Liver (tissue), 9 donors: ENCODE measurements around the gene PLEKHA5. TPM values are rescaled to one million over a fixed set of nuclear protein-coding genes. Genes with fewer than 3 reads are reported as not detected.
"Not testable (repeated sequence)": the region's sequence is repeated elsewhere in the genome, so short reads cannot be mapped to it uniquely, and the experiment has no call there.

ENCODE experiments used
- DNase-seq: peaks from one replicate; pipeline ENCODE4 v3.0.0-alpha.2; 2017; ENCODE audit warnings: low spot score
- H3K27ac ChIP-seq, 2 donors: one replicate each; pipeline ENCODE4 v1.7.0; 2013; ENCODE audit warnings: inconsistent platforms in 2 of 2, low read length in 2 of 2, control low read depth in 1 of 2, low read depth in 1 of 2, mild to moderate bottlenecking in 1 of 2
- H3K27me3 ChIP-seq, 4 donors: one replicate each; pipeline versions ENCODE4 v1.6.1 to v1.7.0; 2013; ENCODE audit warnings: low read length in 3 of 4, inconsistent platforms in 1 of 4, mild to moderate bottlenecking in 1 of 4, moderate library complexity in 1 of 4; ENCODE audit not compliant: control insufficient read depth in 4 of 4, insufficient read depth in 4 of 4
- H3K36me3 ChIP-seq, 4 donors: one replicate each; pipeline versions ENCODE4 v1.6.1 to v1.7.0; 2013; ENCODE audit warnings: low read length in 3 of 4, mild to moderate bottlenecking in 3 of 4, low read depth in 1 of 4, moderate library complexity in 1 of 4; ENCODE audit not compliant: control insufficient read depth in 4 of 4, insufficient read depth in 3 of 4
- H3K4me1 ChIP-seq, 4 donors: one replicate each; pipeline versions ENCODE4 v1.6.1 to v1.7.0; 2013; ENCODE audit warnings: low read length in 3 of 4, mild to moderate bottlenecking in 3 of 4, moderate library complexity in 1 of 4; ENCODE audit not compliant: control insufficient read depth in 4 of 4, insufficient read depth in 4 of 4
- H3K4me3 ChIP-seq, 3 donors: one replicate each; pipeline versions ENCODE4 v1.6.1 to v1.7.0; 2013; ENCODE audit warnings: low read length in 3 of 3, control low read depth in 1 of 3, low read depth in 1 of 3, mild to moderate bottlenecking in 1 of 3
- H3K9ac ChIP-seq, 2 donors: one replicate each; pipeline ENCODE4 v1.7.0; 2013; ENCODE audit warnings: low read length in 2 of 2, mild to moderate bottlenecking in 2 of 2, moderate library complexity in 2 of 2, control low read depth in 1 of 2, low read depth in 1 of 2
- H3K9me3 ChIP-seq, 4 donors: one replicate each; pipeline versions ENCODE4 v1.6.1 to v1.7.0; 2013; ENCODE audit warnings: low read length in 3 of 4; ENCODE audit not compliant: control insufficient read depth in 4 of 4
- RXRA ChIP-seq, 2 donors: IDR thresholded peaks; 2 replicates each; pipeline ENCODE4 v1.6.1; 2017 to 2018; ENCODE audit warnings: antibody characterized with exemption in 2 of 2, mild to moderate bottlenecking in 1 of 2
- TAF1 ChIP-seq: conservative IDR thresholded peaks from 2 replicates; pipeline ENCODE4 v1.6.1; 2016; ENCODE audit warnings: antibody characterized with exemption, mild to moderate bottlenecking
- WGBS: extraction: QIAGEN DNeasy Blood & Tissue Kit; methylation state at CpG from one replicate; pipeline ENCODE4 v1.1.7; 2013; 5-methylcytosine and 5-hydroxymethylcytosine counted together
- polyA plus RNA-seq, 2 donors: library from polyadenylated mRNA; stranded (reverse) in 1 of 2; unstranded in 1 of 2; fragments of 200-250 nt in 1 of 2; fragments of >200 nt in 1 of 2; fragmentation: Nextera tagmentation in 1 of 2; extraction: Ambion mirVana in 1 of 2; gene quantifications; one replicate each; pipeline versions ENCODE4 v1.2.1 to v1.2.3, GENCODE V29; 2013 to 2015
- total RNA-seq, 2 donors: library from RNA; depleted of rRNA; stranded (reverse); fragments of >200 nt; gene quantifications; one replicate each; pipeline ENCODE4 v1.2.3, GENCODE V29; 2014
- TF ChIP-seq, protein P1 (sequence below): IDR thresholded peaks from 2 replicates; pipeline ENCODE4 v1.6.1; 2016; ENCODE audit warnings: antibody characterized with exemption
- TF ChIP-seq, protein P2 (sequence below): IDR thresholded peaks from 2 replicates; pipeline ENCODE4 v1.6.1; 2016; ENCODE audit warnings: antibody characterized with exemption
- TF ChIP-seq, protein P3 (sequence below): fragments of 150-350 bp; IDR thresholded peaks from 2 replicates; pipeline ENCODE4 v1.5.1; 2017; ENCODE audit warnings: improper control_type of control experiment, low read depth, low read length; ENCODE audit not compliant: missing input control
- donor health status: healthy.
- donor health status: healthy.
- donor health status: healthy.
- donor health status: healthy.
- donor health status: healthy.

Gene PLEKHA5
- total and polyA plus RNA-seq, 4 donors = 4.6 to 25.5 (median 16.8) TPM

DNA sequence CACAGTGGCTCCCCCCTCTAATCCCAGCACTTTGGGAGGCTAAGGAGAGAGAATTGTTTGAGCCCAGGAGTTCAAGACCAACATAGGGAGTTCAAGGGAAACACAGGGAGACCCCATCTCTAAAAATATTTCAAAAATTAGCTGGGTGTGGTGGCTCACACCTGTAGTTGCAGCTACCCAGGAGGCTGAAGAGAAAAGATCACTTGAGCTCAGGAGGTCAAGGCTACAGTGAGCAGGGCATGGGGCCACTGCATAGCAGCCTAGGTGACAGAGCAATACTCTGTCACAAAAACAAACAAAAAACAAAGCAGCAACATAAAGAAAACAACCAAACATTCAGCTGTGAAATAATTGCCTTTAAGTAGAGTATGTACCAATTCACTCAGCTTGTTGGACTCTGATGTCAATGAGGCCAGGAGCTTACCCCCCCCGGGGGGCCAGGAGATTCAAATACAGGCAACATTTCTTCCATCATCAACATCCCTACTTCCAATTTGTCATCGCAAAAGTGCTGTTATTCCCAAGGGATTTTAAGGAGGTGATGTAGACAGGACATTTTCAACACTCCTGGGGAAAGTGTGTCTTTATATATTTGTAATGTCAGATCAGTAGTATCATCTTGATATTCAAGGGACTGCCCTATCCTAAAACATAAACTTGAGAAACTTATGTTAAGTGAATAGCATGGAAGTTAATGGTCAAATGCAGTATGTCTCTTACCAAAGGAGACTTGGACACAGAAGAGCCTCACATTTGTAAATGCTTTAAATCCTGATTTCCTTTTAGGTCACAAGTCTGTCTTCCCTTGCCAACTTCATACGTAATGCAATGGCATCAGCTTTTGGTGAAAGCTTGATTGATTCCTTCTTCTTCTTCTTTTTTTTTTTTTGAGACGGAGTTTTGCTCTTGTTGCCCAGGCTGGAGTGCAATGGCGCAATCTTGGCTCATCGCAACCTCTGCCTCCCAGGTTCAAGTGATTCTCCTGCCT is 269.1 kb downstream of the PLEKHA5 start:
- TF ChIP-seq RXRA (IDR thresholded peaks at IDR 0.05) = no peak
- 86% methylated on average over 6 of the region's 6 CpGs for WGBS
- Histone ChIP-seq H3K27me3 (no peaks in the 10 kb centered on the region), H3K4me3 (no peak overlapping the region), H3K36me3 (no peaks in the 10 kb centered on the region), H3K4me1 (no peaks in the 10 kb centered on the region), H3K9me3 (no peaks in the 10 kb centered on the region), H3K9ac (no peak overlapping the region), H3K27ac (no peak overlapping the region)
- DNase-seq = no peak

DNA sequence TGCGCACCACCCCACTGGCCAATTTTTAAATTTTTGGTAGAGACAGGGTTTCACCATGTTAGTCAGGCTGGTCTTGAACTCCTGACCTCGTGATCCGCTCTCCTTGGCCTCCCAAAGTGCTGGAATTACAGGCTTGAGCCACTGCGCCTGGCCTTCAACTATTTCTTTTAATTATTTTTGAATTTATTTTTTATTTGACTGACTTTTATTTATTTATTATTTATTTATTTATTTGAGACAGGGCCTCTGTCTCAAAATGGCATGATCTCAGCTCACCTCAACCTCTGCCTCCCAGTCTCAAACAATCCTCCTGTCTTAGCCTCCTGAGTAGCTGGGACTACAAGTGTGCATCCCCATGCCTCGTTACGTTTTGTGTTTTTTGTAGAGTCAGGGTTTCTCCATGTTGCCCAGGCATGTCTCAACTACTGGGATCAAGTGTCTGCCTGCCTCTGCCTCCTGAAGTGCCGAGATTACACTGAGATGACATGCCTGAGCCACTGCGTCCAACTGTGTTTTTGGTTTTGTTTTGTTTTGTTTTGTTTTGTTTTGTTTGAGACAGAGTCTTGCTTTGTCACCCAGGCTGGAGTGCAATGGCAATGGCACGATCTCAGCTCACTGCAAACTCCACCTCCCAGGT is 271.2 kb downstream of the PLEKHA5 start:
- not testable (repeated sequence) for H3K27ac ChIP-seq, H3K4me1 ChIP-seq, H3K27me3 ChIP-seq, H3K9ac ChIP-seq, DNase-seq, H3K4me3 ChIP-seq, H3K9me3 ChIP-seq, H3K36me3 ChIP-seq
- WGBS = 95% methylated on average over 9 of the region's 9 CpGs

DNA sequence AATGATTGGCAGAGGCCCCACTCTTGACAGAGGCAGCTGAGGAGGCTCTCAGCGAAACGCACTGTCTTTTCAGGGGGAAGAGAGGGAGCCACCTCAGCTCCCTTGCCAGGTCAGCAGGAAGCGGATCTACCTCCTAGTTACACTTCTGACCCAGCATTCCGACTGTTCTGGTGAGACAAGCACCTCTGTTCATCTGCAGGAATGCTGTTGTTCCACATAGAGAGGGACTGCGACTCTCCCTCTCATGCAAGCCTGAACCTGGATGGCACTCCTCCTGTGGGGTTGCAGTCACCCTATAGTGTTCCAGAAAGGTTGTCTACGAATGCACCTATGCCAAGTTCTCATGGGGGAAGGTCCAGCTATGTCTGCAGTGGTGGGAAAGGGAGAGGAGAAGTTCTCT is 272.7 kb downstream of the PLEKHA5 start:
- no peak overlapping the region for H3K9ac ChIP-seq

More for the DNA sequence above, 272.7 kb downstream of the PLEKHA5 start:
- no peak for DNase-seq
- Histone ChIP-seq H3K27ac (no peak overlapping the region), H3K4me1 (no peaks in the 10 kb centered on the region), H3K27me3 (no peaks in the 10 kb centered on the region), H3K4me3 (no peak overlapping the region), H3K9me3 (peaks cover 0 to 1% (median 0%) of the 10 kb centered on the region in 4 donors), H3K36me3 (no peaks in the 10 kb centered on the region)
- WGBS = 89% methylated on average over 6 of the region's 6 CpGs
- TF ChIP-seq, protein P1, sequence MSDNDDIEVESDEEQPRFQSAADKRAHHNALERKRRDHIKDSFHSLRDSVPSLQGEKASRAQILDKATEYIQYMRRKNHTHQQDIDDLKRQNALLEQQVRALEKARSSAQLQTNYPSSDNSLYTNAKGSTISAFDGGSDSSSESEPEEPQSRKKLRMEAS = no peak
- no peak for TF ChIP-seq TAF1
- TF ChIP-seq, protein P2, sequence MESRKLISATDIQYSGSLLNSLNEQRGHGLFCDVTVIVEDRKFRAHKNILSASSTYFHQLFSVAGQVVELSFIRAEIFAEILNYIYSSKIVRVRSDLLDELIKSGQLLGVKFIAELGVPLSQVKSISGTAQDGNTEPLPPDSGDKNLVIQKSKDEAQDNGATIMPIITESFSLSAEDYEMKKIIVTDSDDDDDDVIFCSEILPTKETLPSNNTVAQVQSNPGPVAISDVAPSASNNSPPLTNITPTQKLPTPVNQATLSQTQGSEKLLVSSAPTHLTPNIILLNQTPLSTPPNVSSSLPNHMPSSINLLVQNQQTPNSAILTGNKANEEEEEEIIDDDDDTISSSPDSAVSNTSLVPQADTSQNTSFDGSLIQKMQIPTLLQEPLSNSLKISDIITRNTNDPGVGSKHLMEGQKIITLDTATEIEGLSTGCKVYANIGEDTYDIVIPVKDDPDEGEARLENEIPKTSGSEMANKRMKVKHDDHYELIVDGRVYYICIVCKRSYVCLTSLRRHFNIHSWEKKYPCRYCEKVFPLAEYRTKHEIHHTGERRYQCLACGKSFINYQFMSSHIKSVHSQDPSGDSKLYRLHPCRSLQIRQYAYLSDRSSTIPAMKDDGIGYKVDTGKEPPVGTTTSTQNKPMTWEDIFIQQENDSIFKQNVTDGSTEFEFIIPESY = no peak
- TF ChIP-seq, protein P3, sequence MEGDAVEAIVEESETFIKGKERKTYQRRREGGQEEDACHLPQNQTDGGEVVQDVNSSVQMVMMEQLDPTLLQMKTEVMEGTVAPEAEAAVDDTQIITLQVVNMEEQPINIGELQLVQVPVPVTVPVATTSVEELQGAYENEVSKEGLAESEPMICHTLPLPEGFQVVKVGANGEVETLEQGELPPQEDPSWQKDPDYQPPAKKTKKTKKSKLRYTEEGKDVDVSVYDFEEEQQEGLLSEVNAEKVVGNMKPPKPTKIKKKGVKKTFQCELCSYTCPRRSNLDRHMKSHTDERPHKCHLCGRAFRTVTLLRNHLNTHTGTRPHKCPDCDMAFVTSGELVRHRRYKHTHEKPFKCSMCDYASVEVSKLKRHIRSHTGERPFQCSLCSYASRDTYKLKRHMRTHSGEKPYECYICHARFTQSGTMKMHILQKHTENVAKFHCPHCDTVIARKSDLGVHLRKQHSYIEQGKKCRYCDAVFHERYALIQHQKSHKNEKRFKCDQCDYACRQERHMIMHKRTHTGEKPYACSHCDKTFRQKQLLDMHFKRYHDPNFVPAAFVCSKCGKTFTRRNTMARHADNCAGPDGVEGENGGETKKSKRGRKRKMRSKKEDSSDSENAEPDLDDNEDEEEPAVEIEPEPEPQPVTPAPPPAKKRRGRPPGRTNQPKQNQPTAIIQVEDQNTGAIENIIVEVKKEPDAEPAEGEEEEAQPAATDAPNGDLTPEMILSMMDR = no peak
